ENCODE measurements around the gene KDM4F.

GRCh38 chr11:95066716-95067038, 17.5 kb downstream of the KDM4F start, which contains the start of gene SRSF8:
- TF ChIP-seq, protein P1, sequence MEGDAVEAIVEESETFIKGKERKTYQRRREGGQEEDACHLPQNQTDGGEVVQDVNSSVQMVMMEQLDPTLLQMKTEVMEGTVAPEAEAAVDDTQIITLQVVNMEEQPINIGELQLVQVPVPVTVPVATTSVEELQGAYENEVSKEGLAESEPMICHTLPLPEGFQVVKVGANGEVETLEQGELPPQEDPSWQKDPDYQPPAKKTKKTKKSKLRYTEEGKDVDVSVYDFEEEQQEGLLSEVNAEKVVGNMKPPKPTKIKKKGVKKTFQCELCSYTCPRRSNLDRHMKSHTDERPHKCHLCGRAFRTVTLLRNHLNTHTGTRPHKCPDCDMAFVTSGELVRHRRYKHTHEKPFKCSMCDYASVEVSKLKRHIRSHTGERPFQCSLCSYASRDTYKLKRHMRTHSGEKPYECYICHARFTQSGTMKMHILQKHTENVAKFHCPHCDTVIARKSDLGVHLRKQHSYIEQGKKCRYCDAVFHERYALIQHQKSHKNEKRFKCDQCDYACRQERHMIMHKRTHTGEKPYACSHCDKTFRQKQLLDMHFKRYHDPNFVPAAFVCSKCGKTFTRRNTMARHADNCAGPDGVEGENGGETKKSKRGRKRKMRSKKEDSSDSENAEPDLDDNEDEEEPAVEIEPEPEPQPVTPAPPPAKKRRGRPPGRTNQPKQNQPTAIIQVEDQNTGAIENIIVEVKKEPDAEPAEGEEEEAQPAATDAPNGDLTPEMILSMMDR (IDR thresholded peaks at IDR 0.05 in 4 of 5, conservative IDR thresholded peaks at IDR 0.05 in 1 of 5): no peak
- no peak for TF ChIP-seq POLR2A (IDR thresholded peaks at IDR 0.05)
